Sciatic nerve (tissue), 2 donors: Measurements from ENCODE around the gene DEAF1. TPM values are rescaled to one million over a fixed set of nuclear protein-coding genes. Genes with fewer than 3 reads are reported as not detected.
A peak's percentile ranks its signal among the peaks of the same experiment; 100 is the strongest.

Source experiments
- ATAC-seq: fragments of 200-7000 bp; cut with Tn5 transposase; one replicate; pipeline ENCODE4 v1.9.1; 2020; ENCODE audit warnings: mild to moderate bottlenecking, moderate library complexity
- DNase-seq: peaks from one replicate; pipeline ENCODE4 v3.0.0-alpha.2; 2020; ENCODE audit warnings: low spot score
- intact Hi-C: fragments of 100-400 bp; cut with DNase I; formaldehyde crosslinking; loops from one replicate; pipeline ENCODE4 v1.14.2; 2022
- total RNA-seq: library from RNA; stranded (reverse); fragmentation: NEBNext Ultra II Directional; extraction: Animal tissue kit (Norgen Biotek cat#: 25700); gene quantifications from one replicate; pipeline ENCODE4 v1.2.1, GENCODE V29; 2021
- donor health status: DM: no; HTN: no; CAD: no.
- donor health status: DM: no; HTN: no; CAD: no.

Gene DEAF1
- total RNA-seq, 1 donor from 2014 or later = 52.8 TPM

DNA sequence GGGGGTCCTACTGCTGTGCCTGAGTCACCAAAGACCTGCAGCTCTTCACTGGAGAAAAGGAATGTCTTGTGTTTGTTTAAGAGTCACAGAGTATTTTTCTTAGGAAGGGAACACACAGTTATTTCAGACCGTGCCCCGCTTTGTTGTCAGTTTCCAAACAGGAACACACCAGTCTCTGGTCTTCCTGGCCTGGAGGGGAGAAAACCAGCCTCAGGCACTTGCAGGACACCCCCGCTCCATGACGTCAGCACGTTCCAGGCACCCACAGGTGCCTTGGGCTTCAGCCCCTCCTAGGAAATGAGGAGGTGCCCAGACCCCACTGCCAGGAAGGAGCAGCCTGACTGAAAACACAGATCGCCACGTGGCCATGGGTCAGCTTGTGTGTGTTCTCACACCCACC, 5.4 kb downstream of the DEAF1 start:
- intact Hi-C loops = no loop called here
- no peak for DNase-seq
- ATAC-seq = no peak

DNA sequence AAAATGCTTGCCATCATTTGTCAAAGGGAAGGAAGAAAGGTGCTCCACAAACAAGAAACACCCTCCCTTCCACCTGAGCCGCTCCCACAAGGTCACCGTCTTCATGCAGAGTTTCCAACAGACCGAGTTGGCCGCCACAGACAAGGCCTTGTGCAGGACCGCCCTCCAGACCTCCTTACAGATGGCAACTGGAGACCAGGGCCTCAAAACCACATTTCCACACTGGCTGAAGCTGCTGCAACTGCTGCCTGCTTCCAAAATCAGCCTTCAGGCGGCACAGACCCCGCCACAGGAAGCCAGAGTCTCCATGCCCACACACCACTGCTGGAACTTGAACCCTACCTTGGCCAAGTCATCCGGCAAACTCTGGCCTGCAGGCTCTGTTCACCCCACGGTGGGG, 6.3 kb downstream of the DEAF1 start:
- DNase-seq (no peak), ATAC-seq (no peak)
- intact Hi-C loops = no loop called here

GRCh38 chr11:687751-688150, 7.3 kb downstream of the DEAF1 start:
- intact Hi-C loops = no loop called here
- ATAC-seq = no peak
- DNase-seq = no peak

DNA sequence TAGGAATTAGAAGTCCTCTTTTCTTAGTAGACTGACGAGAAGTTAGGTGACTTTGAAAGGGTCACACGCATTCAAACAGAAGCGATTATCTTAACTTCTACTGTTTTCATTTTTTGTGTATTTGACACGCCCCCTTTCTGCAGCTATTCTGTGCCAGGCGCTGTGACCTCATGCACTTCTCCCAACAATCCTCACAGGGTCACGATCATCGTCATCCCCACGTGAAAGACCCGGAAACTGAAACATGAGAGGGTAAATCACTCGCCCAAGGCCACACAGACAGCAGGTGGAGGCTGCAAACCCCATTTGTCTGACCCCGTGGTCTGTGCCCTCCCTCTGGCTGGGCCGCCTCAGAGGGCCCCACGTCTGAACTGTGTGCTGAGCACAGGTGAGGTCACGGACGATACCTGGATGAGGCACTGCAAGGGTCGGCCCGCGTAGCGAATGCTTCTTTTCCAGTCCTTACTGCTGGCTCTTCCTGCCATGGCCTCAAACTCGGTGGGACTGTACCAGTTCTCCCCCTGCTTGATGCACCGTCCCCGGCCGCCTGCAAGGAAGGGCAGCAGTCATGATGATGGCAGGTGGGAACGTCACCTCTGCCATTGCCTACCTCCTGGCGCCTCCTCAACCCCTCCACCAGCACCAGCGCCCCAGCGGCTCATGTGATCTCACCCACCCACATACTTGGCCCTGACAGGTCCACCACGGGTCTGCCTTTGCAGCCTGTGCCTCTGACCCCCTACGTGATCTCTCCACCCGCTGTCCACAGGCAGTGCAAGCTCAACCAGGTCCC, 8.4 kb downstream of the DEAF1 start:
- ATAC-seq (no peak), DNase-seq (no peak)
- intact Hi-C loops = no loop called here

DNA sequence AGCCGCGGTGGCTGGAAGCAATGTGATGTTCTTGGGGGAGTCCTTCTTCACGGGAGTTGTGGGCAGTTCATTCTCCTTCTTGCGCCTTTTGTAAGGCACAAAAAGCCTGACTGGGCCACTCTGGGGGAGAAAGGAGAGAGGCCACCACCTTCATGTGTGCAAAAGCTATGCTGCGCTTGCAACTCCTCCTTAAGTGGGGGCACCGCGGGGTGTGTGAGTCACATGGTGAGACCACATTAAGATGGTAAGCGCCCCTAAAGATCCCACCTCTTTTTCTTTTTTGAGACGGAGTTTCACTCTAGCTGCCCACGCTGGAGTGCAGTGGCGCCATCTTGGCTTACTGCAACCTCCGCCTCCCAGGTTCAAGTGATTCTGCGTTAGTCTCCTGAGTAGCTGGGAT, 14.1 kb downstream of the DEAF1 start:
- no peak for ATAC-seq
- intact Hi-C loops = no loop called here
- no peak for DNase-seq

DNA sequence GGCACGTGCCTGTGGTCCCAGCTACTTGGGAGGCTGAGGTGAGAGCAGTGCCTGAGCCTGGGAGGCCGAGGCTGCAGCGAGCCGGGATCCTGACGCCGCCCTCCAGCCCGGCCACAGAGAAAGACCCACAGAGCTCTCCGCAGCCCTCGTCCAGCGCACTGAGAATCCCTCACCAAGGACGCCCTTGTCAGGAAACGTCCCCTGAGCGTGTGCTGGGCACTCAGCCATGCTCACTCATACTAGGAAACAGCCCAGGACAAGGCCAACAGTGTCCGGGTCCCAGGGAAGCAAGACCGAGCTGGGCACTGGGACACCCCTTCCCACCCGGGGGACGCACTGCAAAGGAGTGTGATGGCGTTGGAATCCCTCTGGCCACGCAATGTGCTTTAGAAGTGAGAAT, 14.5 kb downstream of the DEAF1 start:
- no peak for ATAC-seq
- intact Hi-C loops = no loop called here
- DNase-seq = no peak

GRCh38 chr11:679271-680207, 15.5 kb downstream of the DEAF1 start:
- ATAC-seq = peak; percentile 42
- intact Hi-C loops = no loop called here
- no peak for DNase-seq

DNA sequence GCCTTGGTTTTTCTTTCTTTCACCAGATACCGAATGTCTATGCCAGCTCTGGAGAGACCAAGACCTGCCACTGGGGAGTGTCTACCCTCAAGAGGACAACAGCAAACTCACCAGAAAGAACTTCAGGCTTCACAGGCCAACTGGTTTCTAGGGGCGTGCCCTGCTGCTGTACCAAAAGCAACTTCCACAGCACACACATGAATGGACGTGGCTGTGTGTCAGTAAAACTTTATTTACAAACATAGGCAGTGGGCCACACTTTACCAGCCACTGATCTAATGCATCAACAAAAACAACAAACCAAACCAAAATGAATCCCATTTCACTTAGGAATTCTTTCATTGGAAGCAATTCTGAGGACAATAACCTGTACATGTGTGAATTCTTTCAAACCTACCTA, 16.7 kb downstream of the DEAF1 start:
- intact Hi-C loops = no loop called here
- ATAC-seq (no peak), DNase-seq (no peak)

GRCh38 chr11:674406-674805, 20.6 kb downstream of the DEAF1 start:
- ATAC-seq (no peak), DNase-seq (no peak)
- intact Hi-C loops = no loop called here

DNA sequence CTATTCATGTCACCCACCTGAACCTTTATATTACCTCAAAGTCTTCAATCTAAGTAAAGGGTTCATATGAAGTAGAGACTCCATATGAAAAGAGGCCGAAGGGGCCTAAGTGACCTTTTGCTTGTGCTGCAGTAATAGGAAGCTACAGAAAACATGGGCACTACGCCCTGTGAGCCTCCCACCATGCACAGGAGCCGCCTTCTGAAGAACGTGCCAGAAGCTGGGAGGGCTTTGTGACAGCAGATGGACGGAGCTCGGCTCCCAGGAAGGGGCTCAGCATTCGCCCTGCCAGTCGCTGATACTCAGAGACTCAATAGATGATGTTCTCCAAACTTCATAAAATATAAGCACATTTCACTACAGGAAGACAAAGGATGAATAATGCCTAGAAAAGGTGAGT, 21.2 kb downstream of the DEAF1 start:
- DNase-seq (no peak), ATAC-seq (no peak)
- intact Hi-C loops = no loop called here

GRCh38 chr11:665704-666281, 29.2 kb downstream of the DEAF1 start:
- DNase-seq = no peak
- peak; percentile 54 for ATAC-seq
- intact Hi-C loops = loop anchor here (10.0 kb wide), 1 partner anchor 129 kb away; the partner anchor contains the start of genes CEND1 and SLC25A22

- no peak for ATAC-seq
Measured at GRCh38 chr11:665062-665703, 29.8 kb downstream of the DEAF1 start.

DNA sequence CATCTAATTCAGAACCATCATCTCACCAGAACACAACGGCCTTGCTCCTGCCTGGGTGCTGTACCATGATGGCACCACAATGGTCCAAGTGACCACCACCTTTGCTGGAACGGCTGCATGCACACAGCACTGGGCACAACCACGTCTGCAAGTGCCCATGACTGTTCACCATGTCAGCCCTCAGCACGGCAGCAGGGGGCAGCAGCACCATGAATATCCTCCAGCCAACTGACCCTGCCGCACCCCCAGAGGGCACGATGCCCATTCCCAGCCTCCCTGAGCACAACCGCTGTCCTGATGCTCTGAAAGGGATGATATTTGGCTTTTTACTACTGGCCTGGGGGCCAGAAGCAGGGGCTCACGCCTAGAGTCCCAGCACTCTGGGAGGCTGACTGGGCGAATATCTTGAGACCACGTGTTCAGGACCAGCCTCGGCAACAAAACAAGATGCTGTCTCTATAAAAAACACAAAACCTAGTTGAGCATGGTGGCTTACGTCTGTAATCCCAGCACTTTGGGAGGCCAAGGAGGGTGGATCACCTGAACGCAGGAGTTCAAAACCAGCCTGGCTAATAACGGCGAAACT, 32.2 kb downstream of the DEAF1 start:
- DNase-seq (peak; percentile 79), ATAC-seq (peak; percentile 76)
- intact Hi-C loops = loop anchor here (10.0 kb wide), 1 partner anchor 132 kb away; the partner anchor contains the start of genes CEND1 and SLC25A22

More at GRCh38 chr11:665062-665703, 29.8 kb downstream of the DEAF1 start:
- no peak for DNase-seq
- intact Hi-C loops = loop anchor here (10.0 kb wide), 1 partner anchor 130 kb away; the partner anchor contains the start of genes CEND1 and SLC25A22

DNA sequence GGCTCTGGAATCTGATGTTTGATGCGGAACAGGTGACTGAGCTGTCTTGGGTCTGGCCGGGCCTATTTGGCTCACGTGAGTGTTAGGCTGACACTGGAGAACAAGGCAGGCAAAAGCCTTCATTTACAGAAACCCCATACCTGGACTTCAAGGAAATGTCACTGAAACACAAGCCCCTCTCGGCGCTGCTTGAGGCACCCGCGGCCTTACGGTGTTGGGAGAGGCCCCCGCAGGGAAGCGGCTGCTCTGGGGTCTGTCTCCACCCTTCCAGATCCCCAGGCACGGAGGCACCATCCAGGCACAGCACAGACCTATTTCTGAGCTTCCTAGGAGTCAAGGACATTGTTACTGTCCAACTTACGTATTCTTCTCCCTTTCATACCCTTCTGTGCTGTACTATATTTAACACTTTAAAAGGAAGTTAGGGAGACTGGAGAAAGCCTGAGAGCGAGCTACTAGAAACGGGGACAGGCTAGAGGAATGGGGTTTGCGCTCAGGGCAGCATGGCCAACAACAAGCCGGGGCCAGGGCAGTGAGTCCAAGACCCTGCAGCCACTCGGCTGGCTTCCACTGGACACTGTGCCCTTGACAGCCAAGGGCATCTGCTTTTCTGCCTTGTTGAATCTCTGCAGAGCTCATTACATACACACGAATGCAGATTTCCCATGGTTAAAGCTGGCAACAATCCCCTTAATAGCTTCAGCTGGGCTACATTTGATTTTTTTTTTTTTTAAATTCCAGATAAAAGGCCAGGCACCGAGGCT, 34.2 kb downstream of the DEAF1 start:
- ATAC-seq = no peak
- intact Hi-C loops = loop anchor here (10.0 kb wide), 1 partner anchor 134 kb away; the partner anchor contains the start of genes CEND1 and SLC25A22
- no peak for DNase-seq

GRCh38 chr11:660281-660680, 34.7 kb downstream of the DEAF1 start:
- intact Hi-C loops = loop anchor here (10.0 kb wide), 1 partner anchor 135 kb away; the partner anchor contains the start of genes CEND1 and SLC25A22
- no peak for DNase-seq
- no peak for ATAC-seq

DNA sequence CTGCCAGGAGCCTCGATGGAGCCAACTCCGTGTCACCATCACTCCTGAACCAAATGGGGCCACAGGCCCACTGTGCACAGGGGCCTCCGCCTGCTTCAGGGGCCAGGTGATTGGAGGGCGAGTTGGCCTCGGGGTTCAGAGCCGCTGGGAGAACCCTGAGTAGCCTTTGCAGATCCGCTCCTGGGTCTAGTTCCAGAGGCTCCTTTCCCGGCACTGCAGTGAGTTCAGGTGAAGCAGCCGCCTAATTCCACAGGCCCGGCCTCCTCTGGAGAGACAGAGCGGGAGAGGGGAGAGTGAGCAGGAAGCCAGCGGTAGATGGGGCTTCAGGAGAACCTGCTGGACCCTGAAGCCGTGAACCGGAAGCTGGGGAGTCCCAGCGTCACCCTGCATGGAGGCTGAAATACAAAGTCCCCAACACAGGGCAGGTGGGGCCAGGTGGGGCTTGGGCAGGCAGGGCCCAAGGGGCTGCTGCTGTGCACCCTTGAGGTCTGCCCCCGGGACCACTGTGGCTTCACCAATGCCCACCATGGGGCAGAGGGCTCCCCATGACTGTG, 35.4 kb downstream of the DEAF1 start:
- DNase-seq = no peak
- intact Hi-C loops = loop anchor here (10.0 kb wide), 1 partner anchor 135 kb away; the partner anchor contains the start of genes CEND1 and SLC25A22
- no peak for ATAC-seq

DNA sequence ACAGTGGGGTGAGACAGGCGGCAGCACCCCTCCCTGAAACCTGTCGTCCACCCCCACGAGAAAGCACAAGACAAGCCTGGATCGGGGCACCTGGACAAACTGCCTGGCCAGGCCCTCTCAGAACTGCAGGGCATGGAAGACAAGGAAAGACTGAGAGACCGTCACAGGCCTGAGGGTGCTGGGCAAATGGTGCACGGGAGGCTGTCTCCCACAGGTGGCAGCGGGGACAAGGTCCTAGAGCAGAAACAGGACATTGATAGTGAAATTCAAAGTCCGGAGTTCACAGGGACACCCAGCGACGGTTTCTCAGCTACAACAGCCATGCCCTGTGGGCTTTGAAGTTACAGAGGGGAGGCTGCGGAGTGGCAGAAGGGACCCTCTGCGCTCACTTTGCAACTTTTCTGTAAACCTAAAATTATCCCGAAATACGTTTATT, 37.3 kb downstream of the DEAF1 start:
- no peak for DNase-seq
- intact Hi-C loops = no loop called here
- no peak for ATAC-seq
